K562 (cell line): ENCODE measurements around the gene CCSAP. TPM values are rescaled to one million over a fixed set of nuclear protein-coding genes. Genes with fewer than 3 reads are reported as not detected.

Experiments
- polyA plus RNA-seq, 8 experiments: library from polyadenylated mRNA; depleted of rRNA in 4 of 8; stranded (reverse) in 5 of 8; unstranded in 3 of 8; fragments of >200 nt; fragmentation: Nextera tagmentation in 2 of 8; fragmentation: Illumina TruSeq in 1 of 8; extraction: Ambion mirVana in 2 of 8; extraction: Trizol in 1 of 8; gene quantifications; 2 replicates each; pipeline versions ENCODE4 v1.2.1 to v1.2.3, GENCODE V29; 2011 to 2014; ENCODE audit warnings: inconsistent platforms in 1 of 8, missing spikeins in 1 of 8
- total RNA-seq, 7 experiments: library from RNA; depleted of rRNA in 6 of 7; stranded (reverse); fragments of >200 nt in 6 of 7; fragmentation: Illumina TruSeq in 2 of 7; extraction: Trizol in 2 of 7; gene quantifications; 2 replicates each; pipeline versions ENCODE4 v1.2.1 to v1.2.3, GENCODE V29; 2011 to 2021; ENCODE audit warnings: low replicate concordance in 1 of 7
- TF ChIP-seq, protein P1 (sequence below): fragments of 450-650 bp; IDR thresholded peaks from 2 replicates; pipeline ENCODE4 v1.6.1; 2016; ENCODE audit warnings: mild to moderate bottlenecking, moderate library complexity
- TF ChIP-seq, protein P2 (sequence below): fragments of 250-450 bp; sonication (Bioruptor Pico); IDR thresholded peaks from 2 replicates; pipeline ENCODE4 v1.9.0; 2021; ENCODE audit warnings: mild to moderate bottlenecking, inconsistent platforms
- TF ChIP-seq, protein P3 (sequence below): sonication (generic); formaldehyde crosslinking; IDR thresholded peaks from 2 replicates; pipeline ENCODE4 v1.8.0; 2022; ENCODE audit warnings: mild to moderate bottlenecking, missing genetic modification reagents, borderline replicate concordance

The CCSAP gene
- total and polyA plus RNA-seq, 9 of the 15 experiments (the other 6 are each of a cell fraction or from before 2014, with no cell fraction given): 3.6 to 15.9 (median 9.5) TPM

DNA sequence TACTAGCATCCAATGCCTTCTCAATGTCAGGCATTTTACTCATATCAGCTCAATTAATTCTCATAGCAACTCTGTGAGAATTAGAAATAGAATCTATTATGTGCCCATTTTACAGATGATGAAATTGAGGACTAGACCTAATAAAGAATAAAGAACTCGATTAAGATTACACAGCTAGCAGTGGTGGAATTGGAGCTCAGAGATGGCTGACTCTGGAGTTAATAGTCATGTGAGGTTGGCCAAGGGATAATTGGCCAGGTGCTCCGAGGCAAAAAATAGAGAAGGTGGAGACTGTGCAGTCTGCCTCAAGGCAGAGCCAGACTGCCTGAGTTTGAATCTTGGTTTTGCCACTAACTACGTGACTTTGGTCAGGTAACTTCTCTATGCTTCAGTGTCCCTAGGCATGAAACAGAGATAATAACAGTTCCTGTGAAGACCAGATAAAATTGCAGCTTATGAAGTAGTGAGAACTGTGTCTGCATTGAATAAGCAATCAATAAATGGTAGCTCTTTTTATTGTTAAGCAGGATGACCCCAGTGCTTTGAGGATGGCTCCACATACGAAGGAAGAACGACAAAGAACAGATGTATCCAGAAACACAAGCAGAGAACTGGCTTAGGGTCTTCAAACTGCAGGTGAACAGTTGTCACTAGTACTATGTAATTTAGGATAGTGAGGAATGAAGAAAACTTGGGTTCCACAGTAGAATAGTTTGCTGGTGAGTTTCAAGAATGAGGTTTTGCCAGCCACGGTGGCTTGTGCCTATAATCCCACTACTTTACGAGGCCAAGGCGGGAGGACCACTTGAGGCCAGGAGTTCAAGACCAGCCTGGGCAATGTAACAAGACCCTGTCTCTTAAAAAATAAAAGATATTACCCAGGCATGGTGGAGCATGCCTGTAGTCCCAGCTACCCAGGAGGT, 6.9 kb upstream of the CCSAP start (continued):
- TF ChIP-seq, protein P1, sequence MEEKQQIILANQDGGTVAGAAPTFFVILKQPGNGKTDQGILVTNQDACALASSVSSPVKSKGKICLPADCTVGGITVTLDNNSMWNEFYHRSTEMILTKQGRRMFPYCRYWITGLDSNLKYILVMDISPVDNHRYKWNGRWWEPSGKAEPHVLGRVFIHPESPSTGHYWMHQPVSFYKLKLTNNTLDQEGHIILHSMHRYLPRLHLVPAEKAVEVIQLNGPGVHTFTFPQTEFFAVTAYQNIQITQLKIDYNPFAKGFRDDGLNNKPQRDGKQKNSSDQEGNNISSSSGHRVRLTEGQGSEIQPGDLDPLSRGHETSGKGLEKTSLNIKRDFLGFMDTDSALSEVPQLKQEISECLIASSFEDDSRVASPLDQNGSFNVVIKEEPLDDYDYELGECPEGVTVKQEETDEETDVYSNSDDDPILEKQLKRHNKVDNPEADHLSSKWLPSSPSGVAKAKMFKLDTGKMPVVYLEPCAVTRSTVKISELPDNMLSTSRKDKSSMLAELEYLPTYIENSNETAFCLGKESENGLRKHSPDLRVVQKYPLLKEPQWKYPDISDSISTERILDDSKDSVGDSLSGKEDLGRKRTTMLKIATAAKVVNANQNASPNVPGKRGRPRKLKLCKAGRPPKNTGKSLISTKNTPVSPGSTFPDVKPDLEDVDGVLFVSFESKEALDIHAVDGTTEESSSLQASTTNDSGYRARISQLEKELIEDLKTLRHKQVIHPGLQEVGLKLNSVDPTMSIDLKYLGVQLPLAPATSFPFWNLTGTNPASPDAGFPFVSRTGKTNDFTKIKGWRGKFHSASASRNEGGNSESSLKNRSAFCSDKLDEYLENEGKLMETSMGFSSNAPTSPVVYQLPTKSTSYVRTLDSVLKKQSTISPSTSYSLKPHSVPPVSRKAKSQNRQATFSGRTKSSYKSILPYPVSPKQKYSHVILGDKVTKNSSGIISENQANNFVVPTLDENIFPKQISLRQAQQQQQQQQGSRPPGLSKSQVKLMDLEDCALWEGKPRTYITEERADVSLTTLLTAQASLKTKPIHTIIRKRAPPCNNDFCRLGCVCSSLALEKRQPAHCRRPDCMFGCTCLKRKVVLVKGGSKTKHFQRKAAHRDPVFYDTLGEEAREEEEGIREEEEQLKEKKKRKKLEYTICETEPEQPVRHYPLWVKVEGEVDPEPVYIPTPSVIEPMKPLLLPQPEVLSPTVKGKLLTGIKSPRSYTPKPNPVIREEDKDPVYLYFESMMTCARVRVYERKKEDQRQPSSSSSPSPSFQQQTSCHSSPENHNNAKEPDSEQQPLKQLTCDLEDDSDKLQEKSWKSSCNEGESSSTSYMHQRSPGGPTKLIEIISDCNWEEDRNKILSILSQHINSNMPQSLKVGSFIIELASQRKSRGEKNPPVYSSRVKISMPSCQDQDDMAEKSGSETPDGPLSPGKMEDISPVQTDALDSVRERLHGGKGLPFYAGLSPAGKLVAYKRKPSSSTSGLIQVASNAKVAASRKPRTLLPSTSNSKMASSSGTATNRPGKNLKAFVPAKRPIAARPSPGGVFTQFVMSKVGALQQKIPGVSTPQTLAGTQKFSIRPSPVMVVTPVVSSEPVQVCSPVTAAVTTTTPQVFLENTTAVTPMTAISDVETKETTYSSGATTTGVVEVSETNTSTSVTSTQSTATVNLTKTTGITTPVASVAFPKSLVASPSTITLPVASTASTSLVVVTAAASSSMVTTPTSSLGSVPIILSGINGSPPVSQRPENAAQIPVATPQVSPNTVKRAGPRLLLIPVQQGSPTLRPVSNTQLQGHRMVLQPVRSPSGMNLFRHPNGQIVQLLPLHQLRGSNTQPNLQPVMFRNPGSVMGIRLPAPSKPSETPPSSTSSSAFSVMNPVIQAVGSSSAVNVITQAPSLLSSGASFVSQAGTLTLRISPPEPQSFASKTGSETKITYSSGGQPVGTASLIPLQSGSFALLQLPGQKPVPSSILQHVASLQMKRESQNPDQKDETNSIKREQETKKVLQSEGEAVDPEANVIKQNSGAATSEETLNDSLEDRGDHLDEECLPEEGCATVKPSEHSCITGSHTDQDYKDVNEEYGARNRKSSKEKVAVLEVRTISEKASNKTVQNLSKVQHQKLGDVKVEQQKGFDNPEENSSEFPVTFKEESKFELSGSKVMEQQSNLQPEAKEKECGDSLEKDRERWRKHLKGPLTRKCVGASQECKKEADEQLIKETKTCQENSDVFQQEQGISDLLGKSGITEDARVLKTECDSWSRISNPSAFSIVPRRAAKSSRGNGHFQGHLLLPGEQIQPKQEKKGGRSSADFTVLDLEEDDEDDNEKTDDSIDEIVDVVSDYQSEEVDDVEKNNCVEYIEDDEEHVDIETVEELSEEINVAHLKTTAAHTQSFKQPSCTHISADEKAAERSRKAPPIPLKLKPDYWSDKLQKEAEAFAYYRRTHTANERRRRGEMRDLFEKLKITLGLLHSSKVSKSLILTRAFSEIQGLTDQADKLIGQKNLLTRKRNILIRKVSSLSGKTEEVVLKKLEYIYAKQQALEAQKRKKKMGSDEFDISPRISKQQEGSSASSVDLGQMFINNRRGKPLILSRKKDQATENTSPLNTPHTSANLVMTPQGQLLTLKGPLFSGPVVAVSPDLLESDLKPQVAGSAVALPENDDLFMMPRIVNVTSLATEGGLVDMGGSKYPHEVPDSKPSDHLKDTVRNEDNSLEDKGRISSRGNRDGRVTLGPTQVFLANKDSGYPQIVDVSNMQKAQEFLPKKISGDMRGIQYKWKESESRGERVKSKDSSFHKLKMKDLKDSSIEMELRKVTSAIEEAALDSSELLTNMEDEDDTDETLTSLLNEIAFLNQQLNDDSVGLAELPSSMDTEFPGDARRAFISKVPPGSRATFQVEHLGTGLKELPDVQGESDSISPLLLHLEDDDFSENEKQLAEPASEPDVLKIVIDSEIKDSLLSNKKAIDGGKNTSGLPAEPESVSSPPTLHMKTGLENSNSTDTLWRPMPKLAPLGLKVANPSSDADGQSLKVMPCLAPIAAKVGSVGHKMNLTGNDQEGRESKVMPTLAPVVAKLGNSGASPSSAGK: no peak
- TF ChIP-seq, protein P2, sequence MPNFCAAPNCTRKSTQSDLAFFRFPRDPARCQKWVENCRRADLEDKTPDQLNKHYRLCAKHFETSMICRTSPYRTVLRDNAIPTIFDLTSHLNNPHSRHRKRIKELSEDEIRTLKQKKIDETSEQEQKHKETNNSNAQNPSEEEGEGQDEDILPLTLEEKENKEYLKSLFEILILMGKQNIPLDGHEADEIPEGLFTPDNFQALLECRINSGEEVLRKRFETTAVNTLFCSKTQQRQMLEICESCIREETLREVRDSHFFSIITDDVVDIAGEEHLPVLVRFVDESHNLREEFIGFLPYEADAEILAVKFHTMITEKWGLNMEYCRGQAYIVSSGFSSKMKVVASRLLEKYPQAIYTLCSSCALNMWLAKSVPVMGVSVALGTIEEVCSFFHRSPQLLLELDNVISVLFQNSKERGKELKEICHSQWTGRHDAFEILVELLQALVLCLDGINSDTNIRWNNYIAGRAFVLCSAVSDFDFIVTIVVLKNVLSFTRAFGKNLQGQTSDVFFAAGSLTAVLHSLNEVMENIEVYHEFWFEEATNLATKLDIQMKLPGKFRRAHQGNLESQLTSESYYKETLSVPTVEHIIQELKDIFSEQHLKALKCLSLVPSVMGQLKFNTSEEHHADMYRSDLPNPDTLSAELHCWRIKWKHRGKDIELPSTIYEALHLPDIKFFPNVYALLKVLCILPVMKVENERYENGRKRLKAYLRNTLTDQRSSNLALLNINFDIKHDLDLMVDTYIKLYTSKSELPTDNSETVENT (CRISPR knock-in tag): no peak
- TF ChIP-seq, protein P3, sequence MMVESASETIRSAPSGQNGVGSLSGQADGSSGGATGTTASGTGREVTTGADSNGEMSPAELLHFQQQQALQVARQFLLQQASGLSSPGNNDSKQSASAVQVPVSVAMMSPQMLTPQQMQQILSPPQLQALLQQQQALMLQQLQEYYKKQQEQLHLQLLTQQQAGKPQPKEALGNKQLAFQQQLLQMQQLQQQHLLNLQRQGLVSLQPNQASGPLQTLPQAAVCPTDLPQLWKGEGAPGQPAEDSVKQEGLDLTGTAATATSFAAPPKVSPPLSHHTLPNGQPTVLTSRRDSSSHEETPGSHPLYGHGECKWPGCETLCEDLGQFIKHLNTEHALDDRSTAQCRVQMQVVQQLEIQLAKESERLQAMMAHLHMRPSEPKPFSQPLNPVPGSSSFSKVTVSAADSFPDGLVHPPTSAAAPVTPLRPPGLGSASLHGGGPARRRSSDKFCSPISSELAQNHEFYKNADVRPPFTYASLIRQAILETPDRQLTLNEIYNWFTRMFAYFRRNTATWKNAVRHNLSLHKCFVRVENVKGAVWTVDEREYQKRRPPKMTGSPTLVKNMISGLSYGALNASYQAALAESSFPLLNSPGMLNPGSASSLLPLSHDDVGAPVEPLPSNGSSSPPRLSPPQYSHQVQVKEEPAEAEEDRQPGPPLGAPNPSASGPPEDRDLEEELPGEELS: no peak
- TF ChIP-seq, all 486 proteins: peak for 22
